HEK293T (cell line): ENCODE results near the gene TBX21.

Source experiments
- ARNT ChIP-seq: fragments of 450-650 bp; IDR thresholded peaks from 2 replicates; pipeline ENCODE4 v1.6.1; 2017; ENCODE audit warnings: mild to moderate bottlenecking
- BHLHE40 ChIP-seq: fragments of 450-650 bp; IDR thresholded peaks from 2 replicates; pipeline ENCODE4 v1.6.1; 2016; ENCODE audit warnings: mild to moderate bottlenecking, moderate library complexity, borderline replicate concordance
- ELF4 ChIP-seq: fragments of 450-650 bp; IDR thresholded peaks from 2 replicates; pipeline ENCODE4 v1.6.1; 2017; ENCODE audit warnings: antibody characterized with exemption
- FOXA1 ChIP-seq: fragments of 450-650 bp; IDR thresholded peaks from 2 replicates; pipeline ENCODE4 v1.6.1; 2016; ENCODE audit warnings: mild to moderate bottlenecking
- FOXM1 ChIP-seq: fragments of 450-650 bp; IDR thresholded peaks from 2 replicates; pipeline ENCODE4 v1.6.1; 2017; ENCODE audit warnings: mild to moderate bottlenecking, borderline replicate concordance
- HDGF ChIP-seq: fragments of 450-650 bp; IDR thresholded peaks from 2 replicates; pipeline ENCODE4 v1.6.1; 2017; ENCODE audit warnings: antibody characterized with exemption, borderline replicate concordance
- LEF1 ChIP-seq: fragments of 450-650 bp; IDR thresholded peaks from 2 replicates; pipeline ENCODE4 v1.6.1; 2017; ENCODE audit warnings: mild to moderate bottlenecking, borderline replicate concordance
- NFRKB ChIP-seq: fragments of 450-650 bp; IDR thresholded peaks from 2 replicates; pipeline ENCODE4 v1.6.1; 2016; ENCODE audit warnings: mild to moderate bottlenecking, moderate library complexity
- PKNOX1 ChIP-seq: fragments of 450-650 bp; IDR thresholded peaks from 2 replicates; pipeline ENCODE4 v1.6.1; 2016
- SP1 ChIP-seq: fragments of 450-650 bp; IDR thresholded peaks from 2 replicates; pipeline ENCODE4 v1.6.1; 2017
- SUZ12 ChIP-seq: fragments of 450-650 bp; IDR thresholded peaks from 2 replicates; pipeline ENCODE4 v1.6.1; 2016; ENCODE audit warnings: mild to moderate bottlenecking
- ZNF384 ChIP-seq: fragments of 450-650 bp; IDR thresholded peaks from 2 replicates; pipeline ENCODE4 v1.6.1; 2016

GRCh38 chr17:47692895-47693730 is 39.9 kb upstream of the TBX21 start:
- no peak for TF ChIP-seq FOXA1
- no peak for TF ChIP-seq HDGF
- no peak for TF ChIP-seq FOXM1
- no peak for TF ChIP-seq ELF4
- no peak for TF ChIP-seq LEF1
- no peak for TF ChIP-seq SP1
- no peak for TF ChIP-seq PKNOX1
- no peak for TF ChIP-seq ZNF384
- no peak for TF ChIP-seq SUZ12
- no peak for TF ChIP-seq ARNT
- no peak for TF ChIP-seq NFRKB
- no peak for TF ChIP-seq BHLHE40
